IMR-90 (cell line): ENCODE data around the gene SLC18A3. TPM values are rescaled to one million over a fixed set of nuclear protein-coding genes. Genes with fewer than 3 reads are reported as not detected.

Experiments used
- ATAC-seq: fragments of 200-7000 bp; cut with Tn5 transposase; 2 replicates; pipeline ENCODE4 v1.9.1; 2020; ENCODE audit warnings: low read depth, mild to moderate bottlenecking, moderate library complexity
- BruUV-seq: library from RNA; stranded (reverse); fragments of 400-500 nt; replicated peaks from 2 replicates; lab custom pipeline; 2021; lab: Mats Ljungman, UMichigan
- CTCF ChIA-PET: fragments of 300-600 bp; formaldehyde crosslinking; extraction: SDS; loops from one replicate; lab custom pipeline; 2021; ENCODE audit warnings: antibody characterized with exemption; lab: Yijun Ruan, JAX
- POLR2A ChIA-PET: fragments of 300-600 bp; sonication (Branson Sonifier 250); formaldehyde crosslinking; loops from one replicate; lab custom pipeline; 2022; ENCODE audit warnings: antibody characterized with exemption; ENCODE audit not compliant: unreplicated experiment; lab: Charles Lee
- DNase-seq: peaks from one replicate; pipeline ENCODE4 v3.0.0; 2013
- H2AFZ ChIP-seq: replicated peaks from 2 replicates; pipeline ENCODE3; 2013; ENCODE audit warnings: low read length, mild to moderate bottlenecking; ENCODE audit not compliant: poor library complexity
- H2AK5ac ChIP-seq: 2 replicates; pipeline ENCODE4 v1.6.1; 2013; ENCODE audit warnings: low read depth, low read length, inconsistent platforms
- H2AK9ac ChIP-seq: replicated peaks from 2 replicates; pipeline ENCODE3; 2013; ENCODE audit warnings: mild to moderate bottlenecking, low read depth, low read length, moderate library complexity; ENCODE audit not compliant: poor library complexity
- H2BK120ac ChIP-seq: 2 replicates; pipeline ENCODE4 v1.6.1; 2013; ENCODE audit warnings: low read depth, low read length, inconsistent platforms
- H2BK15ac ChIP-seq: 3 replicates; pipeline ENCODE4 v1.6.1; 2013; ENCODE audit warnings: low read depth, low read length, inconsistent platforms
- H2BK20ac ChIP-seq: 2 replicates; pipeline ENCODE4 v1.6.1; 2013; ENCODE audit warnings: low read depth, mild to moderate bottlenecking, inconsistent platforms, low read length, moderate library complexity
- H2BK5ac ChIP-seq: 2 replicates; pipeline ENCODE4 v1.6.1; 2013; ENCODE audit warnings: mild to moderate bottlenecking, low read depth, low read length, inconsistent platforms; ENCODE audit not compliant: poor library complexity, severe bottlenecking
- H3K14ac ChIP-seq: replicated peaks from 2 replicates; pipeline ENCODE4 v1.6.1; 2013; ENCODE audit warnings: low read depth, low read length, inconsistent platforms
- H3K18ac ChIP-seq: 2 replicates; pipeline ENCODE4 v1.6.1; 2013; ENCODE audit warnings: low read depth, low read length, control low read depth
- H3K23ac ChIP-seq: 2 replicates; pipeline ENCODE4 v1.6.1; 2013; ENCODE audit warnings: low read depth, low read length, inconsistent platforms
- H3K27ac ChIP-seq: 2 replicates; pipeline ENCODE4 v1.5.1; 2013; ENCODE audit warnings: mild to moderate bottlenecking, control low read depth, low read length; ENCODE audit not compliant: insufficient read depth
- H3K27me3 ChIP-seq: 2 replicates; pipeline ENCODE4 v1.6.1; 2013; ENCODE audit warnings: low read length; ENCODE audit not compliant: control insufficient read depth, insufficient read depth
- H3K36me3 ChIP-seq: 2 replicates; pipeline ENCODE4 v1.6.1; 2013; ENCODE audit warnings: low read length, mixed read lengths; ENCODE audit not compliant: control insufficient read depth, insufficient read depth
- H3K4ac ChIP-seq: 2 replicates; pipeline ENCODE4 v1.6.1; 2013; ENCODE audit warnings: low read depth, low read length, inconsistent platforms
- H3K4me1 ChIP-seq: 2 replicates; pipeline ENCODE4 v1.6.1; 2013; ENCODE audit warnings: low read length, mixed read lengths; ENCODE audit not compliant: control insufficient read depth, insufficient read depth
- H3K4me2 ChIP-seq: 2 replicates; pipeline ENCODE4 v1.6.1; 2013; ENCODE audit warnings: low read depth, mild to moderate bottlenecking, control low read depth, low read length, moderate library complexity
- H3K4me3 ChIP-seq: 2 replicates; pipeline ENCODE4 v1.5.1; 2013; ENCODE audit warnings: low read depth, mild to moderate bottlenecking, control low read depth, low read length, moderate library complexity; ENCODE audit not compliant: insufficient read depth
- H3K56ac ChIP-seq: 2 replicates; pipeline ENCODE4 v1.6.1; 2013; ENCODE audit warnings: low read length, inconsistent platforms; ENCODE audit not compliant: insufficient read depth; ENCODE audit errors: extremely low read depth
- H3K79me1 ChIP-seq, 2 experiments: 2 replicates each; pipeline ENCODE4 v1.6.1; 2013; ENCODE audit warnings: low read length in 2 of 2, inconsistent platforms in 1 of 2, low read depth in 1 of 2
- H3K9ac ChIP-seq: 2 replicates; pipeline ENCODE4 v1.6.1; 2013; ENCODE audit warnings: low read depth, low read length, control low read depth
- H3K9me1 ChIP-seq: 2 replicates; pipeline ENCODE4 v1.6.1; 2013; ENCODE audit warnings: low read length, inconsistent platforms; ENCODE audit not compliant: insufficient read depth
- H3K9me3 ChIP-seq: 2 replicates; pipeline ENCODE4 v1.6.1; 2013; ENCODE audit warnings: low read length; ENCODE audit not compliant: control insufficient read depth, insufficient read depth
- H4K20me1 ChIP-seq: 2 replicates; pipeline ENCODE4 v1.6.1; 2013; ENCODE audit warnings: low read length, inconsistent platforms; ENCODE audit not compliant: insufficient read depth
- H4K5ac ChIP-seq: 2 replicates; pipeline ENCODE4 v1.6.1; 2013; ENCODE audit warnings: mild to moderate bottlenecking, low read depth, low read length, control low read depth
- H4K8ac ChIP-seq, 2 experiments: 2 replicates each; pipeline ENCODE4 v1.6.1; 2013; ENCODE audit warnings: low read depth in 2 of 2, low read length in 2 of 2, control low read depth in 1 of 2, inconsistent platforms in 1 of 2
- H4K91ac ChIP-seq: 2 replicates; pipeline ENCODE4 v1.6.1; 2013; ENCODE audit warnings: low read depth, low read length, inconsistent platforms; ENCODE audit not compliant: insufficient read depth
- BHLHE40 ChIP-seq: fragments of 150-350 bp; IDR thresholded peaks from 2 replicates; pipeline ENCODE4 v1.6.1; 2016; ENCODE audit warnings: mild to moderate bottlenecking, low read depth, low read length
- CEBPB ChIP-seq: IDR thresholded peaks from 2 replicates; pipeline ENCODE4 v1.6.1; 2012; ENCODE audit warnings: low read depth, low read length, improper control_type of control experiment
- CHD1 ChIP-seq: IDR thresholded peaks from 2 replicates; pipeline ENCODE4 v1.6.1; 2012; ENCODE audit warnings: low read depth, low read length, improper control_type of control experiment
- ELK1 ChIP-seq: fragments of 150-350 bp; IDR thresholded peaks from 2 replicates; pipeline ENCODE4 v1.6.1; 2016; ENCODE audit warnings: low read depth, mild to moderate bottlenecking, low read length, moderate library complexity, borderline replicate concordance
- FOS ChIP-seq: fragments of 150-350 bp; IDR thresholded peaks from 2 replicates; pipeline ENCODE4 v1.6.1; 2016; ENCODE audit warnings: low read depth, low read length
- MAFK ChIP-seq: IDR thresholded peaks from 2 replicates; pipeline ENCODE4 v1.6.1; 2012; ENCODE audit warnings: low read depth, low read length, improper control_type of control experiment
- MAZ ChIP-seq: IDR thresholded peaks from 2 replicates; pipeline ENCODE4 v1.6.1; 2012; ENCODE audit warnings: low read depth, mild to moderate bottlenecking, low read length, improper control_type of control experiment, moderate library complexity, borderline replicate concordance
- MXI1 ChIP-seq: IDR thresholded peaks from 2 replicates; pipeline ENCODE4 v1.6.1; 2012; ENCODE audit warnings: low read depth, mild to moderate bottlenecking, low read length, moderate library complexity, borderline replicate concordance
- NFE2L2 ChIP-seq: fragments of 150-350 bp; IDR thresholded peaks from 2 replicates; pipeline ENCODE4 v1.6.1; 2016; ENCODE audit warnings: low read depth, mild to moderate bottlenecking, low read length
- POLR2A ChIP-seq: IDR thresholded peaks from 2 replicates; pipeline ENCODE4 v1.6.1; 2012; ENCODE audit warnings: mild to moderate bottlenecking, low read depth, low read length
- RAD21 ChIP-seq: IDR thresholded peaks from 2 replicates; pipeline ENCODE4 v1.6.1; 2012; ENCODE audit warnings: low read length, improper control_type of control experiment
- RCOR1 ChIP-seq: IDR thresholded peaks from 2 replicates; pipeline ENCODE4 v1.6.1; 2012; ENCODE audit warnings: mild to moderate bottlenecking, low read length, improper control_type of control experiment; ENCODE audit not compliant: insufficient replicate concordance
- RFX5 ChIP-seq: IDR thresholded peaks from 2 replicates; pipeline ENCODE4 v1.8.0; 2012; ENCODE audit warnings: low read depth, mild to moderate bottlenecking, low read length, moderate library complexity
- SMC3 ChIP-seq: fragments of 150-350 bp; IDR thresholded peaks from 2 replicates; pipeline ENCODE4 v1.6.1; 2016; ENCODE audit warnings: low read depth, mild to moderate bottlenecking, antibody characterized with exemption, low read length, moderate library complexity
- WGBS, 2 experiments: methylation state at CpG; one replicate each; pipeline versions ENCODE4 v1.1.5 to v1.1.7; 2013; ENCODE audit warnings: missing lambda C conversion rate in 2 of 2; ENCODE audit not compliant: insufficient read length in 1 of 2; ENCODE audit errors: extremely low coverage in 2 of 2; 5-methylcytosine and 5-hydroxymethylcytosine counted together
- dilution Hi-C: fragments of 300-500 bp; cut with HindIII; formaldehyde crosslinking; loops from one replicate; pipeline ENCODE4 v1.14.3; 2018; ENCODE audit warnings: low sequenced_read_pairs; ENCODE audit not compliant: unreplicated experiment
- in situ Hi-C: fragments of 300-500 bp; cut with MboI; formaldehyde crosslinking; loops from 3 replicates; pipeline ENCODE4 v1.14.3; 2019; ENCODE audit warnings: low sequenced_read_pairs, inconsistent platforms, mixed read lengths
- intact Hi-C: fragments of 100-400 bp; cut with micrococcal nuclease; formaldehyde crosslinking; loops from 2 replicates; pipeline ENCODE4 v1.10.0; 2022
- polyA plus RNA-seq, 3 experiments: library from polyadenylated mRNA; depleted of rRNA; stranded (reverse); fragments of >200 nt; gene quantifications; 2 replicates each; pipeline ENCODE4 v1.2.3, GENCODE V29; 2012; ENCODE audit warnings: low replicate concordance in 1 of 3
- total RNA-seq: library from RNA; depleted of rRNA; stranded (reverse); fragments of >200 nt; gene quantifications from 2 replicates; pipeline ENCODE4 v1.2.3, GENCODE V29; 2012
- TF ChIP-seq, protein P1 (sequence below): fragments of 150-350 bp; IDR thresholded peaks from 2 replicates; pipeline ENCODE4 v1.6.1; 2017; ENCODE audit warnings: mild to moderate bottlenecking, antibody characterized with exemption, low read length, low read depth

SLC18A3 gene
- total and polyA plus RNA-seq, 2 of the 4 experiments (the other 2 are of a cell fraction), result not detected

- Histone ChIP-seq H2AK5ac (no peak overlapping the region), H3K9me1 (no peaks in the 10 kb centered on the region), H4K91ac (no peak overlapping the region), H2BK5ac (no peak overlapping the region), H3K4me3 (no peak overlapping the region), H3K9ac (no peak overlapping the region), H3K36me3 (no peaks in the 10 kb centered on the region), H3K4ac (no peak overlapping the region), H3K56ac (no peak overlapping the region), H2BK120ac (no peak overlapping the region), H3K27me3 (peaks cover 58% of the 10 kb centered on the region), H3K9me3 (no peaks in the 10 kb centered on the region), H2AK9ac (no peak overlapping the region), H2AFZ (no peak overlapping the region), H4K20me1 (no peaks in the 10 kb centered on the region), H3K79me1 (no peaks in the 10 kb centered on the region), H3K14ac (no peak overlapping the region), H3K18ac (no peak overlapping the region), H3K4me1 (no peaks in the 10 kb centered on the region), H2BK20ac (no peak overlapping the region), H4K5ac (no peak overlapping the region), H3K27ac (no peak overlapping the region), H4K8ac (no peak overlapping the region), H2BK15ac (no peak overlapping the region), H3K4me2 (no peak overlapping the region), H3K23ac (no peak overlapping the region)
- CTCF ChIA-PET, result no interaction called here
- no peak for ATAC-seq
- dilution Hi-C loops (no loop called here), in situ Hi-C loops (no loop called here), intact Hi-C loops (no loop called here)
- POLR2A ChIA-PET, result no interaction called here
- no peak for TF ChIP-seq NFE2L2
- no peak for TF ChIP-seq ELK1
- TF ChIP-seq POLR2A, result no peak
- TF ChIP-seq MAFK, result no peak
- TF ChIP-seq RFX5, result no peak
- TF ChIP-seq SMC3, result no peak
- TF ChIP-seq MAZ, result no peak
- no peak for TF ChIP-seq CEBPB
- TF ChIP-seq, protein P1, sequence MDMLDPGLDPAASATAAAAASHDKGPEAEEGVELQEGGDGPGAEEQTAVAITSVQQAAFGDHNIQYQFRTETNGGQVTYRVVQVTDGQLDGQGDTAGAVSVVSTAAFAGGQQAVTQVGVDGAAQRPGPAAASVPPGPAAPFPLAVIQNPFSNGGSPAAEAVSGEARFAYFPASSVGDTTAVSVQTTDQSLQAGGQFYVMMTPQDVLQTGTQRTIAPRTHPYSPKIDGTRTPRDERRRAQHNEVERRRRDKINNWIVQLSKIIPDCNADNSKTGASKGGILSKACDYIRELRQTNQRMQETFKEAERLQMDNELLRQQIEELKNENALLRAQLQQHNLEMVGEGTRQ, result no peak
- TF ChIP-seq FOS, result no peak
- TF ChIP-seq BHLHE40, result no peak
- no peak for TF ChIP-seq MXI1
- no peak for TF ChIP-seq CHD1
- TF ChIP-seq RCOR1, result no peak
- no peak for TF ChIP-seq RAD21
- no TSS peak for BruUV-seq
- no CpG with 5 or more reads among the region's 2 CpGs for WGBS, 2 experiments
- DNase-seq, result no peak
Observed at GRCh38 chr10:49618821-49619220, 8.7 kb downstream of the SLC18A3 start.
